Measurements from ENCODE around the gene INPP4A. TPM values are rescaled to one million over a fixed set of nuclear protein-coding genes. Genes with fewer than 3 reads are reported as not detected.

INPP4A gene
- polyA plus RNA-seq, 2 of the 4 experiments (the other 2 are of a cell fraction) = 9.4 to 16.0 TPM

GRCh38 chr2:98484652-98485452 is 40.2 kb downstream of the INPP4A start:
- POLR2A ChIA-PET = no interaction called here
- ATAC-seq (no peak), DNase-seq (ENCODE audit: low read depth in 1 of 2, low spot score in 1 of 2) (no peak), FAIRE-seq (no peak)
- WGBS (ENCODE audit: missing lambda C conversion rate) = 92% methylated on average over 13 of the region's 13 CpGs
- TF ChIP-seq HOXA7 (CRISPR knock-in tag; IDR thresholded peaks at IDR 0.05) (no peak), ZC3H11A (IDR thresholded peaks at IDR 0.05) (no peak), RCOR1 (IDR thresholded peaks at IDR 0.05; ENCODE audit: low read depth, low read length) (no peak), GATA3 (IDR thresholded peaks at IDR 0.05; ENCODE audit: borderline replicate concordance) (no peak), MAFK (IDR thresholded peaks at IDR 0.05; ENCODE audit: partially characterized antibody) (no peak), EHMT2 (IDR thresholded peaks at IDR 0.05; ENCODE audit: low read depth) (no peak), BCL3 (IDR thresholded peaks at IDR 0.05) (no peak), JUNB (IDR thresholded peaks at IDR 0.05) (no peak), EP300 (IDR thresholded peaks at IDR 0.05) (no peak), USF2 (IDR thresholded peaks at IDR 0.05) (no peak), POLR2AphosphoS2 (conservative IDR thresholded peaks at IDR 0.05; ENCODE audit: low read length) (no peak), MAZ (IDR thresholded peaks at IDR 0.05; ENCODE audit: borderline replicate concordance, low read depth, low read length) (no peak), RFX5 (IDR thresholded peaks at IDR 0.05) (no peak), HOXB5 (CRISPR knock-in tag; IDR thresholded peaks at IDR 0.05) (no peak), CBX2 (IDR thresholded peaks at IDR 0.05; ENCODE audit: borderline replicate concordance, low read depth) (no peak), RARB (CRISPR knock-in tag; IDR thresholded peaks at IDR 0.05) (no peak), SREBF2 (IDR thresholded peaks at IDR 0.05) (no peak)
- CTCF ChIA-PET = interaction anchor here (0.7 to 1.5 kb wide), 3 partner anchors 23 to 368 kb away, joined by 3 read pairs; no protein-coding TSS in a partner anchor
- no peak overlapping the region for H3K4me2 ChIP-seq
- peaks cover 12% of the 10 kb centered on the region for H3K4me1 ChIP-seq
- H3K9me3 ChIP-seq = no peaks in the 10 kb centered on the region
- no peak overlapping the region for H3K4me3 ChIP-seq
- H3K27ac ChIP-seq = no peak overlapping the region

- CTCF ChIA-PET = interaction anchor here (0.7 to 1.5 kb wide), 2 partner anchors 23 to 368 kb away, joined by 3 read pairs; no protein-coding TSS in a partner anchor
- DNase-seq (ENCODE audit: low read depth in 1 of 2, low spot score in 1 of 2) = no peak
- no peaks in the 10 kb centered on the region for H3K9me3 ChIP-seq
- no peak for FAIRE-seq
- H3K27ac ChIP-seq = no peak overlapping the region
- POLR2A ChIA-PET = no interaction called here
- H3K4me3 ChIP-seq = no peak overlapping the region
- H3K4me2 ChIP-seq = no peak overlapping the region
- TF ChIP-seq POLR2A (IDR thresholded peaks at IDR 0.05; ENCODE audit: low read length) (no peak), ZNF302 (CRISPR knock-in tag; IDR thresholded peaks at IDR 0.05) (no peak), E2F6 (IDR thresholded peaks at IDR 0.05; ENCODE audit: borderline replicate concordance, low read depth) (no peak), SMC3 (IDR thresholded peaks at IDR 0.05) (no peak)
- 90% methylated on average over 4 of the region's 4 CpGs for WGBS (ENCODE audit: missing lambda C conversion rate)
- H3K4me1 ChIP-seq = peaks cover 8% of the 10 kb centered on the region
- no peak for ATAC-seq
Observed at GRCh38 chr2:98485453-98485755, 40.7 kb downstream of the INPP4A start.

GRCh38 chr2:98486374-98486981 is 41.8 kb downstream of the INPP4A start:
- no peak for TF ChIP-seq RARB (CRISPR knock-in tag; IDR thresholded peaks at IDR 0.05)
- ChIA-PET CTCF (interaction anchor here (1.0 to 1.7 kb wide), 3 partner anchors 14 to 51 kb away, joined by 3 to 4 read pairs (median 3); no protein-coding TSS in a partner anchor), POLR2A (no interaction called here)
- H3K4me1 ChIP-seq = peaks cover 8% of the 10 kb centered on the region
- ATAC-seq = no peak
- WGBS (ENCODE audit: missing lambda C conversion rate) = 81% methylated on average over 5 of the region's 5 CpGs
- H3K27ac ChIP-seq = no peak overlapping the region
- no peak overlapping the region for H3K4me2 ChIP-seq
- no peak overlapping the region for H3K4me3 ChIP-seq
- no peaks in the 10 kb centered on the region for H3K9me3 ChIP-seq
- no peak for FAIRE-seq
- DNase-seq (ENCODE audit: low read depth in 1 of 2, low spot score in 1 of 2) = no peak
